Muscle layer of duodenum (tissue), 2 donors: ENCODE data around the gene RTN1.

ENCODE experiments used
- H3K27ac ChIP-seq: one replicate; pipeline ENCODE4 v1.7.0; 2013; ENCODE audit warnings: mild to moderate bottlenecking, low read length
- H3K27me3 ChIP-seq: one replicate; pipeline ENCODE4 v1.7.0; 2013; ENCODE audit warnings: low read depth, mild to moderate bottlenecking, control low read depth, low read length
- H3K36me3 ChIP-seq, 2 donors: one replicate each; pipeline ENCODE4 v1.7.0; 2013; ENCODE audit warnings: low read length in 2 of 2, control low read depth in 1 of 2, mild to moderate bottlenecking in 1 of 2; ENCODE audit not compliant: insufficient read depth in 2 of 2, control insufficient read depth in 1 of 2
- H3K4me1 ChIP-seq, 2 donors: one replicate each; pipeline ENCODE4 v1.7.0; 2013; ENCODE audit warnings: low read length in 2 of 2, mild to moderate bottlenecking in 2 of 2, control low read depth in 1 of 2, moderate library complexity in 1 of 2; ENCODE audit not compliant: insufficient read depth in 2 of 2, control insufficient read depth in 1 of 2
- H3K4me3 ChIP-seq, 2 donors: one replicate each; pipeline ENCODE4 v1.7.0; 2013; ENCODE audit warnings: low read length in 2 of 2, low read depth in 1 of 2, mild to moderate bottlenecking in 1 of 2
- H3K9me3 ChIP-seq, 2 donors: one replicate each; pipeline ENCODE4 v1.7.0; 2013; ENCODE audit warnings: low read length in 2 of 2, control low read depth in 1 of 2, mild to moderate bottlenecking in 1 of 2; ENCODE audit not compliant: control insufficient read depth in 1 of 2
- donor health status: healthy.

Gene RTN1

GRCh38 chr14:59739794-59740193 is 130.8 kb downstream of the RTN1 start:
- Histone ChIP-seq H3K36me3 (no peaks in the 10 kb centered on the region), H3K27ac (no peak overlapping the region), H3K27me3 (no peaks in the 10 kb centered on the region), H3K4me1 (no peaks in the 10 kb centered on the region), H3K9me3 (peaks cover 0 to 17% of the 10 kb centered on the region in 2 donors), H3K4me3 (no peak overlapping the region)

- no peaks in the 10 kb centered on the region for H3K9me3 ChIP-seq
- no peak overlapping the region for H3K4me3 ChIP-seq
- no peaks in the 10 kb centered on the region for H3K36me3 ChIP-seq
- no peak overlapping the region for H3K27ac ChIP-seq
- no peaks in the 10 kb centered on the region for H3K27me3 ChIP-seq
- no peaks in the 10 kb centered on the region for H3K4me1 ChIP-seq
Measured at GRCh38 chr14:59728304-59728703, 142.3 kb downstream of the RTN1 start.

- Histone ChIP-seq H3K4me3 (no peak overlapping the region), H3K27me3 (no peaks in the 10 kb centered on the region), H3K36me3 (no peaks in the 10 kb centered on the region), H3K9me3 (no peaks in the 10 kb centered on the region), H3K27ac (no peak overlapping the region), H3K4me1 (no peaks in the 10 kb centered on the region)
Measured at GRCh38 chr14:59727073-59727661, 143.4 kb downstream of the RTN1 start.

- Histone ChIP-seq H3K4me3 (no peak overlapping the region), H3K27me3 (no peaks in the 10 kb centered on the region), H3K4me1 (no peaks in the 10 kb centered on the region), H3K9me3 (no peaks in the 10 kb centered on the region), H3K36me3 (no peaks in the 10 kb centered on the region), H3K27ac (no peak overlapping the region)
Measured at GRCh38 chr14:59711080-59711479, 159.5 kb downstream of the RTN1 start.

- Histone ChIP-seq H3K4me1 (no peaks in the 10 kb centered on the region), H3K9me3 (no peaks in the 10 kb centered on the region), H3K27ac (no peak overlapping the region), H3K27me3 (no peaks in the 10 kb centered on the region), H3K4me3 (no peak overlapping the region), H3K36me3 (no peaks in the 10 kb centered on the region)
Measured at GRCh38 chr14:59707778-59708561, 162.6 kb downstream of the RTN1 start.

GRCh38 chr14:59705866-59706265 is 164.7 kb downstream of the RTN1 start:
- H3K36me3 ChIP-seq, result no peaks in the 10 kb centered on the region
- H3K4me1 ChIP-seq, result no peaks in the 10 kb centered on the region
- H3K27me3 ChIP-seq, result no peaks in the 10 kb centered on the region
- no peak overlapping the region for H3K27ac ChIP-seq
- no peak overlapping the region for H3K4me3 ChIP-seq
- H3K9me3 ChIP-seq, result peaks cover 0 to 4% of the 10 kb centered on the region in 2 donors

- no peaks in the 10 kb centered on the region for H3K27me3 ChIP-seq
- no peak overlapping the region for H3K4me3 ChIP-seq
- H3K9me3 ChIP-seq, result peaks cover 0 to 4% of the 10 kb centered on the region in 2 donors
- no peak overlapping the region for H3K27ac ChIP-seq
- no peaks in the 10 kb centered on the region for H3K36me3 ChIP-seq
- no peaks in the 10 kb centered on the region for H3K4me1 ChIP-seq
Measured at GRCh38 chr14:59705245-59705644, 165.3 kb downstream of the RTN1 start.

GRCh38 chr14:59704054-59704645 is 166.4 kb downstream of the RTN1 start:
- H3K9me3 ChIP-seq, result peaks cover 0 to 4% of the 10 kb centered on the region in 2 donors
- H3K27ac ChIP-seq, result no peak overlapping the region
- no peaks in the 10 kb centered on the region for H3K36me3 ChIP-seq
- no peaks in the 10 kb centered on the region for H3K4me1 ChIP-seq
- H3K27me3 ChIP-seq, result no peaks in the 10 kb centered on the region
- H3K4me3 ChIP-seq, result no peak overlapping the region

GRCh38 chr14:59699442-59699841 is 171.1 kb downstream of the RTN1 start:
- H3K9me3 ChIP-seq, result peaks cover 0 to 4% of the 10 kb centered on the region in 2 donors

GRCh38 chr14:59698793-59699192 is 171.8 kb downstream of the RTN1 start:
- H3K27ac ChIP-seq, result no peak overlapping the region
- no peaks in the 10 kb centered on the region for H3K27me3 ChIP-seq
- H3K36me3 ChIP-seq, result no peaks in the 10 kb centered on the region
- peaks cover 0 to 4% of the 10 kb centered on the region in 2 donors for H3K9me3 ChIP-seq
- H3K4me3 ChIP-seq, result no peak overlapping the region
- no peaks in the 10 kb centered on the region for H3K4me1 ChIP-seq

More at GRCh38 chr14:59699442-59699841, 171.1 kb downstream of the RTN1 start:
- Histone ChIP-seq H3K4me1 (no peaks in the 10 kb centered on the region), H3K36me3 (no peaks in the 10 kb centered on the region), H3K4me3 (no peak overlapping the region), H3K27ac (peak overlapping the region; percentile 41), H3K27me3 (no peaks in the 10 kb centered on the region)

GRCh38 chr14:59695198-59695597 is 175.4 kb downstream of the RTN1 start:
- Histone ChIP-seq H3K4me1 (no peaks in the 10 kb centered on the region), H3K36me3 (no peaks in the 10 kb centered on the region), H3K27me3 (no peaks in the 10 kb centered on the region), H3K9me3 (no peaks in the 10 kb centered on the region), H3K27ac (no peak overlapping the region), H3K4me3 (no peak overlapping the region)
